Gastrocnemius medialis (tissue), 4 donors: ENCODE measurements around the gene SMARCD3.

Source experiments
- CTCF ChIP-seq, 5 experiments: fragments of 450-650 bp in 3 of 5; fragments of 200-600 bp in 2 of 5; sonication (generic) in 2 of 5; IDR thresholded peaks in 4 of 5; conservative IDR thresholded peaks in 1 of 5; 1 replicate in 4 of 5; 2 replicates in 1 of 5; pipeline ENCODE4 v1.5.1; 2016 to 2019; ENCODE audit warnings: antibody characterized with exemption in 5 of 5, mild to moderate bottlenecking in 3 of 5, moderate library complexity in 3 of 5
- POLR2A ChIP-seq, 2 donors: fragments of 450-650 bp; IDR thresholded peaks; one replicate each; pipeline ENCODE4 v1.6.1; 2017; ENCODE audit warnings: antibody characterized with exemption in 2 of 2, mild to moderate bottlenecking in 2 of 2, moderate library complexity in 2 of 2

GRCh38 chr7:151281686-151282085, 33.2 kb upstream of the SMARCD3 start:
- no peak for TF ChIP-seq CTCF (IDR thresholded peaks at IDR 0.05 in 4 of 5, conservative IDR thresholded peaks at IDR 0.05 in 1 of 5)
- no peak for TF ChIP-seq POLR2A (IDR thresholded peaks at IDR 0.05)
